IPS-15b (cell line): ENCODE results near the gene SOWAHD.

Experiments
- H3K27me3 ChIP-seq: one replicate; pipeline ENCODE4 v1.6.1; 2013; ENCODE audit warnings: low read length; ENCODE audit not compliant: control insufficient read depth, insufficient read depth
- H3K36me3 ChIP-seq: one replicate; pipeline ENCODE4 v1.6.1; 2013; ENCODE audit warnings: low read length; ENCODE audit not compliant: control insufficient read depth, insufficient read depth
- H3K4me1 ChIP-seq: one replicate; pipeline ENCODE4 v1.6.1; 2013; ENCODE audit warnings: mild to moderate bottlenecking, low read length; ENCODE audit not compliant: control insufficient read depth, insufficient read depth
- H3K4me3 ChIP-seq: one replicate; pipeline ENCODE4 v1.5.1; 2013; ENCODE audit warnings: low read depth, low read length
- H3K9ac ChIP-seq: one replicate; pipeline ENCODE4 v1.6.1; 2013; ENCODE audit warnings: low read depth, mild to moderate bottlenecking, low read length
- H3K9me3 ChIP-seq: one replicate; pipeline ENCODE4 v1.6.1; 2013; ENCODE audit warnings: mild to moderate bottlenecking, low read length; ENCODE audit not compliant: control insufficient read depth, insufficient read depth

SOWAHD gene, protein sequence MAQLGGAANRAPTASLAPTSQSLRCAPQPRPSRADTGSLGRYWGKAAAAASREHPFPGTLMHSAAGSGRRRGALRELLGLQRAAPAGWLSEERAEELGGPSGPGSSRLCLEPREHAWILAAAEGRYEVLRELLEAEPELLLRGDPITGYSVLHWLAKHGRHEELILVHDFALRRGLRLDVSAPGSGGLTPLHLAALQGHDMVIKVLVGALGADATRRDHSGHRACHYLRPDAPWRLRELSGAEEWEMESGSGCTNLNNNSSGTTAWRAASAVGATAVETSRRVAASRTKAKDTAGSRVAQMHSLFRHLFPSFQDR

DNA sequence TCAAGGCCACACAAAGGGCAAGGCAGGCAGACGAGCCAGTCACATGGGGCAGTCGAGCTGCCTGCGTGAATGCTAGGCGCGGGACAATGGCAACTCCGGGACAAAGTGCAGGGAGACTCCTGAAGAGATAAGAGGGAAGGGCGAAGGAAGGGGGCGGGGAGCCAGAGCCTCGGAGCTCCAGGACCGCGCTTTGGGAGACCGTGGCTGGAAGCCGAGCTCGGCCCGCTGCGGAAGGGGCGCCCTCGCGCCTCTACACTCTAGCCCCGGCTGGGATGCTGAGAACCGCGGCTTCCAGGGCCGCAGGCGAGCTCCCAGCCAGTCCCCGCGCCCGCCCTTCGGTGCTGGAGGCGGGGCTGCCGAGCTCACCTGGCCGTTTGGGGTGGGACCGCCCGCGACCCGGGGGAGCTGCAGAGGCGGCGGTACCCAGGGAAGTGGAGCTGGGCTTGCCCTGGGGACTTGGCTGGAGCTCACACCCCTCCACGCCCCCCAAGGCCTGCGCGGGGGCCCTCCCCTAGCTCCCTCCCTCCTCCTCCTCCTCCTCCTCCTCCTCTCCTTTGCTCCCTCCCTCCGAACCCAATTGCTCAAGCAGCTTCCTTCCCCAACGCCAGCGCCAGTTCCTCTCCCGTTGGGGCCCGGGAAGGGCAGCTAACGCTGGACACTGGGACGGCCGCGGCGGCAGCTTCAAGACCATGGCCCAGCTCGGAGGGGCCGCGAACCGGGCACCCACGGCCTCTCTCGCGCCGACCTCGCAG lies at the start of gene SOWAHD:
Gene SOWAHD, plus strand, starts transcription at position 610 of the 752 bp plus-strand sequence. Its CDS starts 80 bp downstream, at position 690.
- H3K36me3 ChIP-seq = no peaks in the 10 kb centered on the region
- H3K27me3 ChIP-seq = peaks cover 9% of the 10 kb centered on the region
- no peaks in the 10 kb centered on the region for H3K9me3 ChIP-seq
- H3K4me3 ChIP-seq = peak within 1 kb of the TSS; percentile 53
- H3K9ac ChIP-seq = no peak within 1 kb of the TSS
- H3K4me1 ChIP-seq = peaks cover 6% of the 10 kb centered on the region

DNA sequence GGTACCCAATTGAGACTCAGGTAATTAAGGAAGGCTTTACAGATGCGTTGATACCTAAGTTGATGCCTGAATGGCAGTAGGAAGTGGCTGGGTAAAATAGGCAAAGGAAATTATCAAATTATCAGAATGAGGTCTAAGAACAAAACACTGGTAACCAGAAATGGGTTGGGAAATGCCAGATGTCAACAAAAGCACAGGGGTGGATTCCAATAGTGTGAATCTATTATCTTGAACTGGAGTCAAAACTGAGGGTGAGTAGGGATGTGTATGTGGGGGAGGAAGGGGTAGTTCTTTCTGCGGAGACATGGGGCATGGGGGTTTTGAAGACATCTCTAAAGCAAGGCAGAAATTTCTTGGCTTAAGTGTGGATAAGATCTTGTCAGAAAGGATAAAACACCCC lies 49.5 kb upstream of the SOWAHD start:
- Histone ChIP-seq H3K4me3 (no peak overlapping the region), H3K4me1 (no peaks in the 10 kb centered on the region), H3K27me3 (no peaks in the 10 kb centered on the region), H3K9ac (no peak overlapping the region), H3K9me3 (peaks cover 11% of the 10 kb centered on the region), H3K36me3 (no peaks in the 10 kb centered on the region)

DNA sequence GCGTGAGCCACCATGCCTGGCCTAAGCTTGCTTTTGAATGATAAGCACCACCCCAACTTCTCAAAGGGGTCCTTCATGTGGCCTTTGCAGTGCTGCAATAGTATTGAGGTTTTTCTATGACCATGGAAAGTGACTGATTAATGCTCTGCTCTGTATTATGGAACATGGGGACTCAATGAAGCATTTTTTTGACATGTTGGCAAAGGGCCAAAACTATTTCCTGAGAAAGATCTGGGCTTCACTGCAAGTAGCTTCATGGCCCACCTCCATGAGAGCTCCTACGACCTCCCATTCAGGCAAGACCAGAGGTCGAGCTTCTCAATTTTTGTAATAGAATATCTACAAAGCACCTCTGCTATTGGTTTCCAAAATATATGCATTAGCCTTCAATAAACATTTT lies 48.8 kb upstream of the SOWAHD start:
- Histone ChIP-seq H3K4me3 (no peak overlapping the region), H3K27me3 (no peaks in the 10 kb centered on the region), H3K9me3 (peaks cover 5% of the 10 kb centered on the region), H3K36me3 (no peaks in the 10 kb centered on the region), H3K4me1 (no peaks in the 10 kb centered on the region), H3K9ac (no peak overlapping the region)

DNA sequence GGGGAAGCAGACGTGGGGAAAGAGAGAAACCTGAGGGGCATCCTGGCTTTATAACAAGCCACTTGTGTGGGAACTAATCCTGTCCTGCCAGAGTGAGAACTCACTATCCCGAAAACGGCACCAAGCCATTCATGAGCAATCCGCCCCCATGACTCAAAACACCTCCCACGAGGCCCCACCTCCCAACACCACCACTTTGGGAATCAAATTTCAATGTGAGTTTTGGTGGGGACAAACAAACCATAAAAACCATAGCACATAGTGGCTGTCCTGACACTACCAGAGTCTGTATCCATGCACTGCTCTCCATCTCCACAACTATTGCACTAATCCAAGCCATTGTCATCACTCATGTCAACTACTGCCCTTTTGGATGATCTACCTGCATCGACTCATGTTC lies 36.9 kb upstream of the SOWAHD start:
- H3K4me3 ChIP-seq = no peak overlapping the region

DNA sequence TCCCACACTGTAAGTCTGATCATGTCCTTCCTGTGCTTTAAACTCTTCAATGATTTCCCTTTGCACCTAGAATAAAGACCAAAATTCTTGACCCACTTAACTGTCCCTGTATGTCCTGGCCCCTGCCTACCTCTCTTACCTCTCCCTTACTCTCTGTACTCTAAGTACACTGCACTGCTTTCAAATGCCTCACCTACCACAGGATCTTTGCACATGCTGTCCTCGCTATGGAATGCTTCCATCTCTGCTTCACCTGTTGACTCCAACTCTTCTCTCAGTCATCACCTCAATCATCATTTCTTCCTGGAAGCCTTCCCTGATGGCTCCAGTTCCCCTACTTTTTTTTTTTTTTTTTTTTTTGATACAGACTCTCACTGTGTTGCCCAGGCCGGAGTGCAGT lies 36.5 kb upstream of the SOWAHD start:
- no peak overlapping the region for H3K4me3 ChIP-seq
- H3K4me1 ChIP-seq = no peaks in the 10 kb centered on the region

More for the DNA sequence above, 36.9 kb upstream of the SOWAHD start:
- H3K9ac ChIP-seq = no peak overlapping the region
- H3K36me3 ChIP-seq = no peaks in the 10 kb centered on the region
- no peaks in the 10 kb centered on the region for H3K4me1 ChIP-seq
- H3K9me3 ChIP-seq = no peaks in the 10 kb centered on the region
- H3K27me3 ChIP-seq = no peaks in the 10 kb centered on the region

DNA sequence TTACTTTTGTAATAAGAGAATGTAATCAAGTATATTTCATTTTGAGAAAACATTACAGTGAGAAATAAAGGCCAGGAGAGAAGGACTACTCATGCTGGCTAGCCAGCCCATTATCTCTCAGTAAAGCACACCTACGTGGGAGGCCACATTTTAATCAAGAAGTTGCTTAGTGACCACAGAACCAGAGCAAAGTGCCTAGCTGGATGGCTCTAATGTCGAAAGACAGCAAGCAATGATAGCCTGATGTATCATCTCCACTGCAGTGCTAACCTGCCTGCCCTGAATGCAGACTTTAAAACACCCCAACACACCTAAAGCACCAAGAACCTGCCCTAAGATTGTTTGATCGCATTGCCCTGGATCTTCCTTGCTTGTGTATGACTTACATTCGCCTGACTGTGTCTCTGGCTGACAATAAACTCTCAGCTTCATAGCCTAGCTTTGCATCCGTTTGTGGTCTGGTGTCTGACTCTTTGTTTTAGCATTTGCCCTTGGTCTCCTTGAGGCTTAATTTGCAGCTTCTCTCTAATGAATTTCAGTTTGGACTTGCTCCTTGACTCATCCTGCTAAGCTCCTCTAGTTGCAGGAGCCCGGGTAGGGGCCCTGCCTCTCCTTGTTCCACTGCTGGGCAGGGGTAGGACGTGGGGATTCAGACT lies 31.4 kb upstream of the SOWAHD start:
- no peaks in the 10 kb centered on the region for H3K36me3 ChIP-seq
- no peak overlapping the region for H3K9ac ChIP-seq
- H3K4me1 ChIP-seq = no peaks in the 10 kb centered on the region
- H3K4me3 ChIP-seq = no peak overlapping the region
- no peaks in the 10 kb centered on the region for H3K9me3 ChIP-seq
- H3K27me3 ChIP-seq = no peaks in the 10 kb centered on the region

More for the DNA sequence above, 36.5 kb upstream of the SOWAHD start:
- no peaks in the 10 kb centered on the region for H3K9me3 ChIP-seq
- H3K27me3 ChIP-seq = no peaks in the 10 kb centered on the region
- H3K9ac ChIP-seq = no peak overlapping the region
- no peaks in the 10 kb centered on the region for H3K36me3 ChIP-seq

DNA sequence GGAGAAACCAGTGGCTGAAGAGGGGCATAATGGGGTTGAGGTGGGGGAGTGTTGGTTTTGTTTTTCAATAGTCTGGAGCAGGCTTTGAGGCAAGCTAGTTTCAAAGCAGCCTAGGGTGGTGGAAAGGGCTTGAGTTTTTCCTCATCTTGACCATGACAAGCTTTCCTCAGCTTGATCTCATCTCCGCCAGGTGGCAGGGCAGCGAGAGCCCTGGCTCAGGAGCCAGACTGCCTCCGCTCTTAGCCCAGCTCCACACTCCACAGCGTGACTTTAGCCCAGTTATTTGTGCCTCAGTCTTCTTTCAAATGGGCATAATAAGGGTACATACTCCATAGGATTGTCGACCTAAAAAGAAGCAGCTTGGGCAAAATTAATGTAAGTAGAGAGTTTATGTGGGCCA lies 29.9 kb upstream of the SOWAHD start:
- Histone ChIP-seq H3K4me1 (no peaks in the 10 kb centered on the region), H3K36me3 (no peaks in the 10 kb centered on the region), H3K27me3 (no peaks in the 10 kb centered on the region), H3K9ac (no peak overlapping the region), H3K4me3 (no peak overlapping the region), H3K9me3 (no peaks in the 10 kb centered on the region)

DNA sequence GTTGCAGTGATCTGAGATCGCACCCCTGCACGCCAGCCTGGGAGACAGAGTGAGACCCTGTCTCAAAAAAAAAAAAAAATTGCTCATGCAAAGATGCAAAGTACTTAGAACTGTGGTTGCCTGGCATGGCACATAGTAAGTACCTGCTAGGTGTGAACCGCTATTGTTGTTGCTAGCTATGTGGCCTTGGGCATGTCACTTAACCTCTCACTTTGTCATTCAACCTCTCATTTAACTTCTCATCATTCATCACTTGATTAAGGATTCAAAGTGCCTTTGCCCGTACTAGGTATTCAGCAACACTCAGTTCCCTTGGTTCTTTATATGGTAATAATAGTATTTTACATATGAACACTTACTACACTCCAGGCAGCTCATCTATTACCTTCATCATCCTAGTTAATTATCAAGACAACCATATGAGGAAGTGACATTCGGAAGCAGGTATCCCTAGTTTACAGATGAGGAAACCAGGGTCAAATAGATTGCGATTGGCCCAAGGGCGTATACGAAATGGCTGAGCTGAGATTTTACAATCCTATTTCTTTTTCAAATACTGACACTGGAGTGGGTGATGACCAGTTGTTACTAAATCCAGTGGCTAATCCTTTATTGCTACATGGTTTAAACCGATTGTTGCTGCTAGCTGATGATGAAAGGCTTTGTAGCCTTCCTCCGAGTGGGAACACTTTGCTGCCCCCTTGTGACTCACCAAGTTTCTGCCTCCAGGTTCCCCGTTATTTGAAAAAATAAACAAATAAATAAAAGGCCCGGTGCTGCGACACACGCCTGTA lies 28.8 kb upstream of the SOWAHD start:
- Histone ChIP-seq H3K4me1 (no peaks in the 10 kb centered on the region), H3K9ac (no peak overlapping the region), H3K36me3 (no peaks in the 10 kb centered on the region), H3K4me3 (no peak overlapping the region), H3K9me3 (no peaks in the 10 kb centered on the region), H3K27me3 (no peaks in the 10 kb centered on the region)

DNA sequence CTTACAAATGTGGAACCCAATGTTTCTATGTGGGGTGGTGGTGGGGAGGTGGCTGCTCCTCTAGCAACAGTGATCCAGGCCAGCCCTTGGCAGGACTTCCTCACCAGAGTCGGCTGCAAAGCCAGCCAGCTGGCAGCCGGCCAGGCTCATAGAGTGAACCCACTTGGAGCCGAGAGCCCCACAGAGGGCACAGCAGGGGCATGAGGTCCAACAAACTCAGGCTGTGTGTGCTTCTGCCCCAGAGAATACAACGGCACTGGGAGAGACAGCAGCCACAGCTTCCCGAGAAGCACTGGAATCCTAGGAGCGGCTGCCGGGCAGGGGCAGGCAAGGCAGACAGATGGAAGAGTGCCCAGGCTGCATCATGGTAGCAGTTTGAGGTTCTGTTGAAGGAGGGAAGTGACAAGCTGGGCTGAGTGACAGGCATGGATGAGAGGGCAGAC lies 23.5 kb upstream of the SOWAHD start:
- no peaks in the 10 kb centered on the region for H3K27me3 ChIP-seq
- H3K9me3 ChIP-seq = no peaks in the 10 kb centered on the region
- H3K9ac ChIP-seq = no peak overlapping the region
- H3K4me3 ChIP-seq = no peak overlapping the region
- H3K36me3 ChIP-seq = no peaks in the 10 kb centered on the region
- no peaks in the 10 kb centered on the region for H3K4me1 ChIP-seq

DNA sequence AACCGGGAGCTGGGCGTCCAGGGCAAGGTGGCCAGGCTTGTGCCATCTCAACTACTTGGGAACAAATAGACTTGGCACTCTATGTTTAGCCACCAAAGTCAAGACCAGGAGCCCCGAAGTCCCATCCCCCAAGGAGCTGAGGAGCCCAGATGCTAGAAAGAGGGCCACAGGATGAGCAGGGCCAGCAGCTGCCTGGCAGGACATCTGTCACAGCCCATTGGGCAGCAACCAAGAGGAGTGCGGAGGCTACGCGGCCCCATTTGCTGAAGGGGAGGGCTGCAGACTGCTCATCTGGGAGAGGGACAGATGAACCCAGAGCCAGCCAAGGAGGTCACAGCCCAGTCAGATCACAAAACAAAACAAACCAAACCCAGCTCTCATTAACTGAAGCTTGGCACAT lies 22.9 kb upstream of the SOWAHD start:
- H3K36me3 ChIP-seq = no peaks in the 10 kb centered on the region
- H3K4me1 ChIP-seq = no peaks in the 10 kb centered on the region
- no peaks in the 10 kb centered on the region for H3K9me3 ChIP-seq
- no peak overlapping the region for H3K4me3 ChIP-seq
- H3K27me3 ChIP-seq = no peaks in the 10 kb centered on the region
- no peak overlapping the region for H3K9ac ChIP-seq

DNA sequence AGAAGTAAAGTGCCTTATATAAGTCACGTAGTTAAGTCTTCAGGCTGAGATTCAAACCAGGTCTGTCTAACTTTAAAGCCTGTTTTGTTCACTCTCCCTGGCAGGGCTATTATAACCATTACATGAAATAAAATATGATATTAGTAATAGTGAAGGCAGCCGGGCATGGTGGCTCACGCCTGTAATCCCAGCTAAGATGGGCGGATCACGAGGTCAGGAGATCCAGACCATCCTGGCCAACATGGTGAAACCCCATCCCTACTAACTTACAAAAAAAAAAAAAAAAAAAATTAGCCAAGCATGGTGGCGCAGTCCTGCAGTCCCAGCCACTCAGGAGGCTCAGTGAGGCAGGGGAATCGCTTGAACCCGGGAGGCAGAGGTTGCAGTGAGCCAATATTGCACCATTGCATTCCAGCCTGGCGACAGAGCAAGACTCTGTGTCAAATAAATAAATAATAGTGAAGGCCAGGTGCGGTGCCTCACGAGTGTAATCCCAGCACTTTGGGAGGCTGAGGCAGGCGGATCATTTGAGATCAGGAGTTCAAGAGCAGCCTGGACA lies 22.1 kb upstream of the SOWAHD start:
- Histone ChIP-seq H3K4me3 (no peak overlapping the region), H3K9ac (no peak overlapping the region), H3K27me3 (no peaks in the 10 kb centered on the region), H3K4me1 (no peaks in the 10 kb centered on the region), H3K9me3 (no peaks in the 10 kb centered on the region), H3K36me3 (no peaks in the 10 kb centered on the region)
